K562 (cell line): ENCODE data around the gene CHERP. TPM values are rescaled to one million over a fixed set of nuclear protein-coding genes. Genes with fewer than 3 reads are reported as not detected.

Source experiments
- ASH1L ChIP-seq: fragments of 450-650 bp; IDR thresholded peaks from 2 replicates; pipeline ENCODE4 v1.6.1; 2018; ENCODE audit warnings: borderline replicate concordance, mild to moderate bottlenecking, low read depth; ENCODE audit not compliant: partially characterized antibody
- CAMTA2 ChIP-seq: fragments of 250-450 bp; sonication (Bioruptor Pico); conservative IDR thresholded peaks from 2 replicates; pipeline ENCODE4 v1.5.1; 2022
- CHD4 ChIP-seq: fragments of 200-600 bp; sonication (generic); IDR thresholded peaks from 3 replicates; pipeline ENCODE4 v1.6.1; 2012; ENCODE audit warnings: low read depth, mild to moderate bottlenecking, mixed read lengths, low read length, inconsistent platforms; ENCODE audit not compliant: insufficient read depth, insufficient replicate concordance, poor library complexity, severe bottlenecking
- CREB1 ChIP-seq, 2 experiments: sonication (generic) in 1 of 2; formaldehyde crosslinking in 1 of 2; IDR thresholded peaks; 2 replicates each; pipeline versions ENCODE4 v1.6.1 to v1.8.0; 2012 to 2022; ENCODE audit warnings: inconsistent platforms in 1 of 2, mild to moderate bottlenecking in 1 of 2, missing genetic modification reagents in 1 of 2, moderate library complexity in 1 of 2
- FOXP1 ChIP-seq: sonication (generic); formaldehyde crosslinking; IDR thresholded peaks from 2 replicates; pipeline ENCODE4 v1.8.0; 2022; ENCODE audit warnings: mild to moderate bottlenecking, missing genetic modification reagents
- JUND ChIP-seq, 2 experiments: IDR thresholded peaks; 2 replicates in 1 of 2; 3 replicates in 1 of 2; pipeline ENCODE4 v1.6.1; 2011; ENCODE audit warnings: borderline replicate concordance in 2 of 2, low read depth in 2 of 2, low read length in 2 of 2, improper control_type of control experiment in 1 of 2, missing biosample characterization in 1 of 2, missing genetic modification characterization in 1 of 2, missing genetic modification reagents in 1 of 2
- NEUROD1 ChIP-seq: fragments of 150-350 bp; IDR thresholded peaks from 2 replicates; pipeline ENCODE4 v1.6.1; 2014; ENCODE audit warnings: borderline replicate concordance, low read length, low read depth; ENCODE audit not compliant: partially characterized antibody
- NR4A1 ChIP-seq, 2 experiments: fragments of 250-450 bp in 1 of 2; fragments of 450-650 bp in 1 of 2; sonication (Bioruptor Pico) in 1 of 2; IDR thresholded peaks; 2 replicates each; pipeline versions ENCODE4 v1.4.0 to v1.6.1; 2016 to 2020; ENCODE audit warnings: mild to moderate bottlenecking in 2 of 2, missing compliant biosample characterization in 1 of 2, missing genetic modification characterization in 1 of 2, moderate library complexity in 1 of 2
- OTX1 ChIP-seq: fragments of 450-650 bp; formaldehyde crosslinking; IDR thresholded peaks from 2 replicates; pipeline ENCODE4 v1.4.0; 2022; ENCODE audit warnings: mild to moderate bottlenecking
- PURB ChIP-seq: sonication (generic); formaldehyde crosslinking; IDR thresholded peaks from 2 replicates; pipeline ENCODE4 v1.9.0; 2021; ENCODE audit warnings: low read depth, mild to moderate bottlenecking, missing genetic modification reagents
- RAD21 ChIP-seq, 2 experiments: fragments of 250-450 bp in 1 of 2; fragments of 450-650 bp in 1 of 2; sonication (Bioruptor Pico) in 1 of 2; formaldehyde crosslinking in 1 of 2; IDR thresholded peaks in 1 of 2; conservative IDR thresholded peaks in 1 of 2; 2 replicates each; pipeline versions ENCODE4 v1.4.0 to v1.8.0; 2020 to 2022; ENCODE audit warnings: mild to moderate bottlenecking in 2 of 2, moderate library complexity in 1 of 2
- RBM17 ChIP-seq: fragments of 200-400 bp; formaldehyde crosslinking; IDR thresholded peaks from 2 replicates; pipeline ENCODE4 v1.6.1; 2017; ENCODE audit warnings: low read depth, mild to moderate bottlenecking, low read length, borderline replicate concordance
- SMAD2 ChIP-seq: fragments of 150-350 bp; IDR thresholded peaks from 2 replicates; pipeline ENCODE4 v1.6.1; 2014; ENCODE audit warnings: low read depth, mild to moderate bottlenecking, low read length
- SNRNP70 ChIP-seq: fragments of 200-400 bp; formaldehyde crosslinking; optimal IDR thresholded peaks from 2 replicates; pipeline ENCODE3; 2017; ENCODE audit warnings: low read depth, low read length
- TAF1 ChIP-seq: IDR thresholded peaks from 2 replicates; pipeline ENCODE4 v1.6.1; 2011; ENCODE audit warnings: mild to moderate bottlenecking, low read length, moderate library complexity; ENCODE audit not compliant: insufficient read depth, control insufficient read depth, severe bottlenecking; ENCODE audit errors: extremely low read depth
- TCF7L2 ChIP-seq: fragments of 150-350 bp; IDR thresholded peaks from 2 replicates; pipeline ENCODE4 v1.6.1; 2016; ENCODE audit warnings: low read depth, mild to moderate bottlenecking, low read length, moderate library complexity
- YBX1 ChIP-seq: fragments of 450-650 bp; IDR thresholded peaks from 2 replicates; pipeline ENCODE4 v1.7.1; 2016; ENCODE audit warnings: mild to moderate bottlenecking
- ZC3H8 ChIP-seq: fragments of 450-650 bp; IDR thresholded peaks from 2 replicates; pipeline ENCODE4 v1.6.1; 2017
- ZNF253 ChIP-seq: fragments of 250-450 bp; sonication (Bioruptor Pico); conservative IDR thresholded peaks from 2 replicates; pipeline ENCODE4 v1.6.1; 2021; ENCODE audit warnings: mild to moderate bottlenecking
- ZNF75A ChIP-seq: fragments of 450-650 bp; formaldehyde crosslinking; IDR thresholded peaks from 2 replicates; pipeline ENCODE4 v1.4.0; 2020; ENCODE audit warnings: mild to moderate bottlenecking
- polyA plus RNA-seq, 8 experiments: library from polyadenylated mRNA; depleted of rRNA in 4 of 8; stranded (reverse) in 5 of 8; unstranded in 3 of 8; fragments of >200 nt; fragmentation: Nextera tagmentation in 2 of 8; fragmentation: Illumina TruSeq in 1 of 8; extraction: Ambion mirVana in 2 of 8; extraction: Trizol in 1 of 8; gene quantifications; 2 replicates each; pipeline versions ENCODE4 v1.2.1 to v1.2.3, GENCODE V29; 2011 to 2014; ENCODE audit warnings: inconsistent platforms in 1 of 8, missing spikeins in 1 of 8
- total RNA-seq, 7 experiments: library from RNA; depleted of rRNA in 6 of 7; stranded (reverse); fragments of >200 nt in 6 of 7; fragmentation: Illumina TruSeq in 2 of 7; extraction: Trizol in 2 of 7; gene quantifications; 2 replicates each; pipeline versions ENCODE4 v1.2.1 to v1.2.3, GENCODE V29; 2011 to 2021; ENCODE audit warnings: low replicate concordance in 1 of 7
- TF ChIP-seq, protein P1 (sequence below), 2 experiments: fragments of 200-800 bp in 1 of 2; sonication (Bioruptor generic) in 1 of 2; sonication (generic) in 1 of 2; formaldehyde crosslinking in 1 of 2; IDR thresholded peaks in 1 of 2; conservative IDR thresholded peaks in 1 of 2; 2 replicates each; pipeline versions ENCODE4 v1.5.0 to v1.6.1; 2016 to 2020; ENCODE audit warnings: missing compliant biosample characterization in 1 of 2, missing genetic modification characterization in 1 of 2, missing genetic modification reagents in 1 of 2
- TF ChIP-seq, protein P2 (sequence below): IDR thresholded peaks from 2 replicates; pipeline ENCODE4 v1.6.1; 2011; ENCODE audit warnings: borderline replicate concordance, low read depth, mild to moderate bottlenecking, moderate library complexity, low read length; ENCODE audit not compliant: insufficient read depth, poor library complexity, severe bottlenecking
- TF ChIP-seq, protein P3 (sequence below): fragments of 250-450 bp; sonication (Bioruptor Pico); IDR thresholded peaks from 2 replicates; pipeline ENCODE4 v1.8.0; 2021; ENCODE audit warnings: borderline replicate concordance, mild to moderate bottlenecking, moderate library complexity; ENCODE audit not compliant: poor library complexity, severe bottlenecking

Gene CHERP
- total and polyA plus RNA-seq, 9 of the 15 experiments (the other 6 are each of a cell fraction or from before 2014, with no cell fraction given): 0.60 to 85.1 (median 7.8) TPM

DNA sequence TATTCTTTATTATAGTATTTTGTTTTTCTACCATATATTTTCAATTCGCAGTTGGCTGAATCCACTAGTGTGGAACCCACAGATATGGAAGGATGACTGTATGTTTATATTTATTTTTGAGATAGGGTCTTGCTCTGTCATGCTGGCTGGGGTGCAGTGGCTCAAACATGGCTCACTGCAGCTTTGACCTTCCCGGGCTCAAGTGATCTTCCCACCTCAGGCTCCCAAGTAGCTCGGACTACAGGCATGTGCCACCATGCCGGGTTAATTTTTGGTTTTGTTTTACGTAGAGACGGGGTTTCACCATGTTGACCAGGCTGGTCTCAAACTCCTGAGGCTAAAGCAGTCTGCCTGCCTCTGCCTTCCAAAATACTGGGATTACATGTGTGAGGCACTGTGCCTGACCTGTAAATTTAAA lies 20.4 kb upstream of the CHERP start (continued):
- no peak for TF ChIP-seq SMAD2
- no peak for TF ChIP-seq NEUROD1
- TF ChIP-seq RAD21 (CRISPR knock-in tag; conservative IDR thresholded peaks at IDR 0.05 in 1 of 2, IDR thresholded peaks at IDR 0.05 in 1 of 2): no peak
- TF ChIP-seq CREB1 (IDR thresholded peaks at IDR 0.05): no peak
- no peak for TF ChIP-seq CREB1 (CRISPR knock-in tag; IDR thresholded peaks at IDR 0.05)
- no peak for TF ChIP-seq CAMTA2 (CRISPR knock-in tag)
- no peak for TF ChIP-seq TCF7L2
- TF ChIP-seq OTX1: no peak
- no peak for TF ChIP-seq CHD4
- TF ChIP-seq RBM17: no peak
- peak; percentile 63 for TF ChIP-seq JUND (IDR thresholded peaks at IDR 0.05; ENCODE audit: borderline replicate concordance, low read depth, low read length)
- peak; percentile 46; the same call in 2 of the 3 replicates for TF ChIP-seq JUND (tag; IDR thresholded peaks at IDR 0.05; ENCODE audit: borderline replicate concordance, low read depth, low read length)
- no peak for TF ChIP-seq PURB
- no peak for TF ChIP-seq ZNF253
- no peak for TF ChIP-seq ZC3H8
- TF ChIP-seq NR4A1 (CRISPR knock-in tag; IDR thresholded peaks at IDR 0.05): no peak
- peak; percentile 70; the same call in 1 of the 2 replicates for TF ChIP-seq NR4A1 (tag; IDR thresholded peaks at IDR 0.05)
- TF ChIP-seq, protein P1, sequence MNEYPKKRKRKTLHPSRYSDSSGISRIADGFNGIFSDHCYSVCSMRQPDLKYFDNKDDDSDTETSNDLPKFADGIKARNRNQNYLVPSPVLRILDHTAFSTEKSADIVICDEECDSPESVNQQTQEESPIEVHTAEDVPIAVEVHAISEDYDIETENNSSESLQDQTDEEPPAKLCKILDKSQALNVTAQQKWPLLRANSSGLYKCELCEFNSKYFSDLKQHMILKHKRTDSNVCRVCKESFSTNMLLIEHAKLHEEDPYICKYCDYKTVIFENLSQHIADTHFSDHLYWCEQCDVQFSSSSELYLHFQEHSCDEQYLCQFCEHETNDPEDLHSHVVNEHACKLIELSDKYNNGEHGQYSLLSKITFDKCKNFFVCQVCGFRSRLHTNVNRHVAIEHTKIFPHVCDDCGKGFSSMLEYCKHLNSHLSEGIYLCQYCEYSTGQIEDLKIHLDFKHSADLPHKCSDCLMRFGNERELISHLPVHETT (CRISPR knock-in tag; conservative IDR thresholded peaks at IDR 0.05 in 1 of 2, IDR thresholded peaks at IDR 0.05 in 1 of 2): peak in 1 of 2 experiments; percentile 67; a peak in 2 of 4 replicates
- no peak for TF ChIP-seq YBX1
- TF ChIP-seq ZNF75A (CRISPR knock-in tag): no peak
- no peak for TF ChIP-seq SNRNP70
- TF ChIP-seq FOXP1: no peak
- TF ChIP-seq ASH1L: no peak
- TF ChIP-seq TAF1: no peak
- TF ChIP-seq, protein P2, sequence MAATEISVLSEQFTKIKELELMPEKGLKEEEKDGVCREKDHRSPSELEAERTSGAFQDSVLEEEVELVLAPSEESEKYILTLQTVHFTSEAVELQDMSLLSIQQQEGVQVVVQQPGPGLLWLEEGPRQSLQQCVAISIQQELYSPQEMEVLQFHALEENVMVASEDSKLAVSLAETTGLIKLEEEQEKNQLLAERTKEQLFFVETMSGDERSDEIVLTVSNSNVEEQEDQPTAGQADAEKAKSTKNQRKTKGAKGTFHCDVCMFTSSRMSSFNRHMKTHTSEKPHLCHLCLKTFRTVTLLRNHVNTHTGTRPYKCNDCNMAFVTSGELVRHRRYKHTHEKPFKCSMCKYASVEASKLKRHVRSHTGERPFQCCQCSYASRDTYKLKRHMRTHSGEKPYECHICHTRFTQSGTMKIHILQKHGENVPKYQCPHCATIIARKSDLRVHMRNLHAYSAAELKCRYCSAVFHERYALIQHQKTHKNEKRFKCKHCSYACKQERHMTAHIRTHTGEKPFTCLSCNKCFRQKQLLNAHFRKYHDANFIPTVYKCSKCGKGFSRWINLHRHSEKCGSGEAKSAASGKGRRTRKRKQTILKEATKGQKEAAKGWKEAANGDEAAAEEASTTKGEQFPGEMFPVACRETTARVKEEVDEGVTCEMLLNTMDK: no peak
- TF ChIP-seq, protein P3, sequence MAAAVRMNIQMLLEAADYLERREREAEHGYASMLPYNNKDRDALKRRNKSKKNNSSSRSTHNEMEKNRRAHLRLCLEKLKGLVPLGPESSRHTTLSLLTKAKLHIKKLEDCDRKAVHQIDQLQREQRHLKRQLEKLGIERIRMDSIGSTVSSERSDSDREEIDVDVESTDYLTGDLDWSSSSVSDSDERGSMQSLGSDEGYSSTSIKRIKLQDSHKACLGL: no peak
